ENCODE results near the gene TM4SF1. TPM values are rescaled to one million over a fixed set of nuclear protein-coding genes. Genes with fewer than 3 reads are reported as not detected.

TM4SF1 gene
- polyA plus RNA-seq, 1 of the 3 experiments (the other 2 are of a cell fraction): 209 TPM

DNA sequence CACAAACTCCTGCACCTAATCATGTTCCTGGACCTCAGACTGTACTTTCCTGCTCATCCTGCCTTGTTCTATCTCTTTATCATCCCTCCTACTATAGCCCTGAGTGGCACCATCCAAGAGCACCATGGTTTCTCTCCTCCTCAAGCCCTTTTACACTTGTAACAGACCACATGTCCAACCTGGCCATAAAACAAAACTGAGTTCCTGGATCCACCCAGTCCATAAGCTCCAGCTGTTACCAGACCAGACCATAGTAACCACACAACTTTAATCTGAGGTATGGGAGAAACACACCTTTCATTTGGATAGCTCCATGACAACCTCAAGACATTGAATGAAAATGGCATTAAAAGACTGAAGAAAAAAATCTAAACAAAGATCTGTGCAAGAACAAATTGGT lies 53.1 kb downstream of the TM4SF1 start:
- H4K20me1 ChIP-seq (ENCODE audit: insufficient read depth): no peaks in the 10 kb centered on the region
- H3K9me2 ChIP-seq: no peaks in the 10 kb centered on the region
- H3F3A ChIP-seq (replicated peaks; ENCODE audit: insufficient read depth): peaks cover 2% of the 10 kb centered on the region
- no peak overlapping the region for H3K27ac ChIP-seq (ENCODE audit: low read depth in 2 of 2, low read length in 1 of 2)
- H3K4me3 ChIP-seq (ENCODE audit: low read depth in 2 of 2, low read length in 1 of 2): no peak overlapping the region
- H3K9me3 ChIP-seq: no peaks in the 10 kb centered on the region
- ChIA-PET CTCF (interaction anchor here (0.7 kb wide), 1 partner anchor 396 kb away, joined by 3 read pairs; no protein-coding TSS in a partner anchor), POLR2A (no interaction called here)
- H2AFZ ChIP-seq (ENCODE audit: low read depth): no peak overlapping the region
- H3K27me3 ChIP-seq (ENCODE audit: insufficient read depth): no peaks in the 10 kb centered on the region
- H3K36me3 ChIP-seq (replicated peaks in 1 of 2; ENCODE audit: control insufficient read depth in 1 of 2, insufficient read depth in 2 of 2, low read length in 1 of 2): no peaks in the 10 kb centered on the region
- H3K9ac ChIP-seq: no peak overlapping the region
- DNase-seq: no peak
- H3K4me1 ChIP-seq (ENCODE audit: control insufficient read depth in 1 of 2, insufficient read depth in 2 of 2, low read depth in 1 of 2, low read length in 1 of 2): no peaks in the 10 kb centered on the region
- TF ChIP-seq GATA2 (CRISPR knock-in tag; IDR thresholded peaks at IDR 0.05) (no peak), FOXM1 (IDR thresholded peaks at IDR 0.05; ENCODE audit: low read depth) (no peak), REST (IDR thresholded peaks at IDR 0.05; ENCODE audit: low read depth, low read length) (no peak), EZH2phosphoT487 (IDR thresholded peaks at IDR 0.05; ENCODE audit: borderline replicate concordance, low read depth) (no peak), RFX5 (IDR thresholded peaks at IDR 0.05; ENCODE audit: low read length) (no peak), NRF1 (IDR thresholded peaks at IDR 0.05; ENCODE audit: low read depth, low read length) (no peak), MXI1 (IDR thresholded peaks at IDR 0.05; ENCODE audit: low read depth, low read length) (no peak), CHD2 (IDR thresholded peaks at IDR 0.05; ENCODE audit: low read length, partially characterized antibody) (no peak), RCOR1 (IDR thresholded peaks at IDR 0.05; ENCODE audit: low read length) (no peak)
- TF ChIP-seq, protein P1, sequence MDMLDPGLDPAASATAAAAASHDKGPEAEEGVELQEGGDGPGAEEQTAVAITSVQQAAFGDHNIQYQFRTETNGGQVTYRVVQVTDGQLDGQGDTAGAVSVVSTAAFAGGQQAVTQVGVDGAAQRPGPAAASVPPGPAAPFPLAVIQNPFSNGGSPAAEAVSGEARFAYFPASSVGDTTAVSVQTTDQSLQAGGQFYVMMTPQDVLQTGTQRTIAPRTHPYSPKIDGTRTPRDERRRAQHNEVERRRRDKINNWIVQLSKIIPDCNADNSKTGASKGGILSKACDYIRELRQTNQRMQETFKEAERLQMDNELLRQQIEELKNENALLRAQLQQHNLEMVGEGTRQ (IDR thresholded peaks at IDR 0.05; ENCODE audit: borderline replicate concordance, low read depth, low read length): no peak
- H3K4me2 ChIP-seq: no peak overlapping the region
- no peaks in the 10 kb centered on the region for H3K79me2 ChIP-seq (ENCODE audit: insufficient read depth)

DNA sequence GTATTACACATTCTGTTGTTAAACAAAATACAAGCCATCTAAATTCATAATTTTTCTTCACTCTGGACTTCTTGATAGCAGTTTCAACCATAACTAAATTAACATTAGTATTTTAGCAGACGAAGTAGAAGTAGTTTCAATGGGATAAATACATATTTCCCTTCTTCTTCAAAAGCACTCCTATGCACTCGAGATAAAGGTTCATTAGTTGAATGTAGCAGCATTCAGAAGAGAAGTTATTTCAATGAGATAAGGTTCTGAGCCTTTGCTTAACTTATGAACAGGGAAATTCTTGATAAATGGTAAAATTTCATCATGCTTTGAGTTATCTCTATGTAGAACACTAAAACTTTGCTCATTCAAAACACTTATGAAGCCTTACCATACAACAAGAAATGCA lies 55.8 kb downstream of the TM4SF1 start:
- no peaks in the 10 kb centered on the region for H3K9me2 ChIP-seq
- no peaks in the 10 kb centered on the region for H3K79me2 ChIP-seq (ENCODE audit: insufficient read depth)
- H3K4me3 ChIP-seq (ENCODE audit: low read depth in 2 of 2, low read length in 1 of 2): no peak overlapping the region
- no peaks in the 10 kb centered on the region for H3K27me3 ChIP-seq (ENCODE audit: insufficient read depth)
- no peak for TF ChIP-seq MEF2A (IDR thresholded peaks at IDR 0.05; ENCODE audit: borderline replicate concordance, low read depth)
- no peak overlapping the region for H3K9ac ChIP-seq
- no peaks in the 10 kb centered on the region for H3K9me3 ChIP-seq
- H3K27ac ChIP-seq (ENCODE audit: low read depth in 2 of 2, low read length in 1 of 2): no peak overlapping the region
- no peak overlapping the region for H3K4me2 ChIP-seq
- H2AFZ ChIP-seq (ENCODE audit: low read depth): no peak overlapping the region
- peaks cover 4% of the 10 kb centered on the region for H3F3A ChIP-seq (replicated peaks; ENCODE audit: insufficient read depth)
- ChIA-PET POLR2A (no interaction called here), CTCF (no interaction called here)
- no peaks in the 10 kb centered on the region for H3K4me1 ChIP-seq (ENCODE audit: control insufficient read depth in 1 of 2, insufficient read depth in 2 of 2, low read depth in 1 of 2, low read length in 1 of 2)
- H3K36me3 ChIP-seq (replicated peaks in 1 of 2; ENCODE audit: control insufficient read depth in 1 of 2, insufficient read depth in 2 of 2, low read length in 1 of 2): no peaks in the 10 kb centered on the region
- no peaks in the 10 kb centered on the region for H4K20me1 ChIP-seq (ENCODE audit: insufficient read depth)
- WGBS (ENCODE audit: low lambda C conversion rate): 58% methylated on average over 2 of the region's 2 CpGs
- DNase-seq: no peak
